HEK293 (cell line): ENCODE measurements around the gene UFD1.
A peak's percentile ranks its signal among the peaks of the same experiment; 100 is the strongest.

ENCODE experiments used
- CTCF ChIA-PET: fragments of 350-600 bp; formaldehyde crosslinking; extraction: SDS; loops from one replicate; lab custom pipeline; 2021; ENCODE audit warnings: antibody characterized with exemption; lab: Yijun Ruan, JAX
- POLR2A ChIA-PET: fragments of 300-600 bp; formaldehyde crosslinking; extraction: SDS; loops from one replicate; lab custom pipeline; 2020; ENCODE audit warnings: antibody characterized with exemption, inconsistent platforms; lab: Yijun Ruan, JAX
- H3K27ac ChIP-seq: fragments of 200-500 bp; sonication (Bioruptor generic); 2 replicates; pipeline ENCODE4 v1.5.1; 2014; ENCODE audit warnings: low read depth, low read length, control low read depth, inconsistent platforms; ENCODE audit errors: extremely low read depth
- H3K36me3 ChIP-seq, 2 experiments: fragments of 200-500 bp in 1 of 2; sonication (Bioruptor generic) in 1 of 2; 1 replicate in 1 of 2; 2 replicates in 1 of 2; pipeline ENCODE4 v1.5.1; 2014 to 2017; ENCODE audit warnings: inconsistent platforms in 2 of 2, low read length in 2 of 2; ENCODE audit not compliant: control insufficient read depth in 2 of 2, insufficient read depth in 1 of 2
- H3K4me1 ChIP-seq: fragments of 200-500 bp; sonication (Bioruptor generic); 2 replicates; pipeline ENCODE4 v1.5.1; 2014; ENCODE audit warnings: mild to moderate bottlenecking, low read length, inconsistent platforms; ENCODE audit not compliant: control insufficient read depth, insufficient read depth
- H3K4me3 ChIP-seq: 2 replicates; pipeline ENCODE4 v1.5.1; 2011; ENCODE audit warnings: low read depth, mild to moderate bottlenecking, control low read depth, low read length, moderate library complexity
- H3K9me3 ChIP-seq: fragments of 200-500 bp; sonication (Bioruptor generic); 2 replicates; pipeline ENCODE4 v1.5.1; 2014; ENCODE audit warnings: low read depth, low read length, inconsistent platforms; ENCODE audit not compliant: control insufficient read depth, insufficient read depth
- FEZF1 ChIP-seq: fragments of 450-650 bp; formaldehyde crosslinking; IDR thresholded peaks from 2 replicates; pipeline ENCODE4 v1.5.1; 2016; ENCODE audit warnings: missing biosample characterization, missing genetic modification characterization
- GLIS1 ChIP-seq: fragments of 450-650 bp; formaldehyde crosslinking; IDR thresholded peaks from 2 replicates; pipeline ENCODE4 v1.5.1; 2016; ENCODE audit warnings: missing biosample characterization, missing genetic modification characterization
- KLF1 ChIP-seq: fragments of 450-650 bp; formaldehyde crosslinking; IDR thresholded peaks from 2 replicates; pipeline ENCODE4 v1.5.1; 2016; ENCODE audit warnings: missing biosample characterization, missing genetic modification characterization
- KLF8 ChIP-seq: fragments of 450-650 bp; formaldehyde crosslinking; IDR thresholded peaks from 2 replicates; pipeline ENCODE4 v1.5.1; 2016; ENCODE audit warnings: missing biosample characterization, missing genetic modification characterization
- MZF1 ChIP-seq: fragments of 450-650 bp; formaldehyde crosslinking; IDR thresholded peaks from 2 replicates; pipeline ENCODE4 v1.5.1; 2017; ENCODE audit warnings: missing biosample characterization, missing genetic modification characterization, borderline replicate concordance
- YY2 ChIP-seq: fragments of 450-650 bp; formaldehyde crosslinking; IDR thresholded peaks from 2 replicates; pipeline ENCODE4 v1.5.1; 2016; ENCODE audit warnings: missing biosample characterization, missing genetic modification characterization
- ZBTB17 ChIP-seq: fragments of 450-650 bp; formaldehyde crosslinking; IDR thresholded peaks from 2 replicates; pipeline ENCODE4 v1.5.1; 2016; ENCODE audit warnings: missing biosample characterization, missing genetic modification characterization
- ZNF121 ChIP-seq: fragments of 450-650 bp; formaldehyde crosslinking; IDR thresholded peaks from 2 replicates; pipeline ENCODE4 v1.5.1; 2016; ENCODE audit warnings: missing biosample characterization, missing genetic modification characterization
- ZNF138 ChIP-seq: fragments of 450-650 bp; formaldehyde crosslinking; IDR thresholded peaks from 2 replicates; pipeline ENCODE4 v1.5.1; 2016; ENCODE audit warnings: missing biosample characterization, missing genetic modification characterization, borderline replicate concordance
- ZNF214 ChIP-seq: fragments of 450-650 bp; formaldehyde crosslinking; IDR thresholded peaks from 2 replicates; pipeline ENCODE4 v1.5.1; 2017; ENCODE audit warnings: missing biosample characterization, mild to moderate bottlenecking, missing genetic modification characterization, borderline replicate concordance
- ZNF350 ChIP-seq: fragments of 450-650 bp; formaldehyde crosslinking; IDR thresholded peaks from 2 replicates; pipeline ENCODE4 v1.5.0; 2017; ENCODE audit warnings: missing biosample characterization, mild to moderate bottlenecking, missing genetic modification characterization
- ZNF354C ChIP-seq: fragments of 450-650 bp; formaldehyde crosslinking; IDR thresholded peaks from 2 replicates; pipeline ENCODE4 v1.5.1; 2016; ENCODE audit warnings: missing biosample characterization, missing genetic modification characterization, low read depth, borderline replicate concordance
- ZNF394 ChIP-seq: fragments of 450-650 bp; formaldehyde crosslinking; IDR thresholded peaks from 2 replicates; pipeline ENCODE4 v1.5.1; 2016; ENCODE audit warnings: missing biosample characterization, missing genetic modification characterization, mild to moderate bottlenecking, moderate library complexity, borderline replicate concordance
- ZNF513 ChIP-seq: fragments of 450-650 bp; IDR thresholded peaks from 2 replicates; pipeline ENCODE4 v1.5.1; 2018; ENCODE audit warnings: missing biosample characterization, missing genetic modification characterization
- ZNF530 ChIP-seq: fragments of 450-650 bp; formaldehyde crosslinking; IDR thresholded peaks from 2 replicates; pipeline ENCODE4 v1.5.1; 2016; ENCODE audit warnings: low read depth, missing biosample characterization, missing genetic modification characterization
- ZNF555 ChIP-seq: fragments of 450-650 bp; formaldehyde crosslinking; conservative IDR thresholded peaks from 2 replicates; pipeline ENCODE4 v1.5.1; 2017; ENCODE audit warnings: missing biosample characterization, mild to moderate bottlenecking, missing genetic modification characterization, inconsistent platforms
- ZNF670 ChIP-seq: fragments of 450-650 bp; formaldehyde crosslinking; IDR thresholded peaks from 2 replicates; pipeline ENCODE4 v1.5.1; 2016; ENCODE audit warnings: missing biosample characterization, missing genetic modification characterization, low read depth
- ZNF76 ChIP-seq: fragments of 450-650 bp; formaldehyde crosslinking; IDR thresholded peaks from 2 replicates; pipeline ENCODE4; 2016; ENCODE audit warnings: low read depth, missing biosample characterization, missing genetic modification characterization, borderline replicate concordance
- ZNF785 ChIP-seq: fragments of 450-650 bp; formaldehyde crosslinking; IDR thresholded peaks from 2 replicates; pipeline ENCODE4 v1.5.1; 2016; ENCODE audit warnings: missing biosample characterization, missing genetic modification characterization
- TF ChIP-seq, protein P1 (sequence below): fragments of 450-650 bp; formaldehyde crosslinking; optimal IDR thresholded peaks from 2 replicates; pipeline ENCODE3; 2016; ENCODE audit warnings: missing biosample characterization, mild to moderate bottlenecking, missing genetic modification characterization
- TF ChIP-seq, protein P2 (sequence below): fragments of 450-650 bp; formaldehyde crosslinking; IDR thresholded peaks from 2 replicates; pipeline ENCODE4 v1.5.1; 2016; ENCODE audit warnings: missing biosample characterization, missing genetic modification characterization
- TF ChIP-seq, protein P3 (sequence below): sonication (generic); formaldehyde crosslinking; IDR thresholded peaks from 2 replicates; pipeline ENCODE4 v1.8.1; 2022; ENCODE audit warnings: mild to moderate bottlenecking, moderate library complexity, missing genetic modification reagents

UFD1 gene

GRCh38 chr22:19450363-19451175 is 28.4 kb downstream of the UFD1 start:
- ChIA-PET POLR2A (interaction anchor here (1.0 kb wide), 1 partner anchor 29 kb away, joined by 3 read pairs; the partner anchor contains the start of genes CDC45 and UFD1), CTCF (interaction anchor here (0.6 to 3.6 kb wide), 4 partner anchors 23 to 272 kb away, joined by 3 to 11 read pairs (median 3); partner anchors contain the start of gene SLC25A1)
- no peak overlapping the region for H3K4me3 ChIP-seq
- no peak overlapping the region for H3K27ac ChIP-seq
- H3K9me3 ChIP-seq = no peaks in the 10 kb centered on the region
- no peaks in the 10 kb centered on the region for H3K4me1 ChIP-seq
- H3K36me3 ChIP-seq = peaks cover 11 to 73% of the 10 kb centered on the region in 2 experiments; a peak in 2 of 3 replicates
- TF ChIP-seq ZBTB17 (tag by site-specific recombination) (peak; percentile 47), FEZF1 (tag by site-specific recombination) (no peak), ZNF121 (tag by site-specific recombination) (peak; percentile 93)
- TF ChIP-seq, protein P1, sequence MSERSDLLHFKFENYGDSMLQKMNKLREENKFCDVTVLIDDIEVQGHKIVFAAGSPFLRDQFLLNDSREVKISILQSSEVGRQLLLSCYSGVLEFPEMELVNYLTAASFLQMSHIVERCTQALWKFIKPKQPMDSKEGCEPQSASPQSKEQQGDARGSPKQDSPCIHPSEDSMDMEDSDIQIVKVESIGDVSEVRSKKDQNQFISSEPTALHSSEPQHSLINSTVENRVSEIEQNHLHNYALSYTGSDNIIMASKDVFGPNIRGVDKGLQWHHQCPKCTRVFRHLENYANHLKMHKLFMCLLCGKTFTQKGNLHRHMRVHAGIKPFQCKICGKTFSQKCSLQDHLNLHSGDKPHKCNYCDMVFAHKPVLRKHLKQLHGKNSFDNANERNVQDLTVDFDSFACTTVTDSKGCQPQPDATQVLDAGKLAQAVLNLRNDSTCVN (tag by site-specific recombination) = no peak

- Histone ChIP-seq H3K9me3 (no peaks in the 10 kb centered on the region), H3K4me3 (no peak overlapping the region), H3K4me1 (no peaks in the 10 kb centered on the region), H3K36me3 (peaks cover 5 to 72% of the 10 kb centered on the region in 2 experiments; a peak in 2 of 3 replicates), H3K27ac (no peak overlapping the region)
- ChIA-PET POLR2A (no interaction called here), CTCF (no interaction called here)
- TF ChIP-seq YY2 (no peak), ZNF138 (tag by site-specific recombination) (no peak), KLF1 (tag by site-specific recombination) (no peak), ZNF354C (tag by site-specific recombination) (no peak), ZNF214 (tag by site-specific recombination) (no peak), ZNF670 (tag by site-specific recombination) (no peak), ZNF394 (tag by site-specific recombination) (no peak), ZNF76 (no peak), KLF8 (tag by site-specific recombination) (no peak), GLIS1 (tag by site-specific recombination) (no peak), MZF1 (tag by site-specific recombination) (no peak), ZNF513 (tag by site-specific recombination) (no peak), ZNF555 (tag by site-specific recombination) (no peak), ZNF785 (tag by site-specific recombination) (no peak), ZNF350 (no peak), ZNF530 (no peak)
- TF ChIP-seq, protein P2, sequence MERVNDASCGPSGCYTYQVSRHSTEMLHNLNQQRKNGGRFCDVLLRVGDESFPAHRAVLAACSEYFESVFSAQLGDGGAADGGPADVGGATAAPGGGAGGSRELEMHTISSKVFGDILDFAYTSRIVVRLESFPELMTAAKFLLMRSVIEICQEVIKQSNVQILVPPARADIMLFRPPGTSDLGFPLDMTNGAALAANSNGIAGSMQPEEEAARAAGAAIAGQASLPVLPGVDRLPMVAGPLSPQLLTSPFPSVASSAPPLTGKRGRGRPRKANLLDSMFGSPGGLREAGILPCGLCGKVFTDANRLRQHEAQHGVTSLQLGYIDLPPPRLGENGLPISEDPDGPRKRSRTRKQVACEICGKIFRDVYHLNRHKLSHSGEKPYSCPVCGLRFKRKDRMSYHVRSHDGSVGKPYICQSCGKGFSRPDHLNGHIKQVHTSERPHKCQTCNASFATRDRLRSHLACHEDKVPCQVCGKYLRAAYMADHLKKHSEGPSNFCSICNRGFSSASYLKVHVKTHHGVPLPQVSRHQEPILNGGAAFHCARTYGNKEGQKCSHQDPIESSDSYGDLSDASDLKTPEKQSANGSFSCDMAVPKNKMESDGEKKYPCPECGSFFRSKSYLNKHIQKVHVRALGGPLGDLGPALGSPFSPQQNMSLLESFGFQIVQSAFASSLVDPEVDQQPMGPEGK = no peak
- TF ChIP-seq, protein P3, sequence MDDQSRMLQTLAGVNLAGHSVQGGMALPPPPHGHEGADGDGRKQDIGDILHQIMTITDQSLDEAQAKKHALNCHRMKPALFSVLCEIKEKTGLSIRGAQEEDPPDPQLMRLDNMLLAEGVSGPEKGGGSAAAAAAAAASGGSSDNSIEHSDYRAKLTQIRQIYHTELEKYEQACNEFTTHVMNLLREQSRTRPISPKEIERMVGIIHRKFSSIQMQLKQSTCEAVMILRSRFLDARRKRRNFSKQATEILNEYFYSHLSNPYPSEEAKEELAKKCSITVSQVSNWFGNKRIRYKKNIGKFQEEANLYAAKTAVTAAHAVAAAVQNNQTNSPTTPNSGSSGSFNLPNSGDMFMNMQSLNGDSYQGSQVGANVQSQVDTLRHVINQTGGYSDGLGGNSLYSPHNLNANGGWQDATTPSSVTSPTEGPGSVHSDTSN (CRISPR knock-in tag) = no peak
These were observed 29.6 kb downstream of the UFD1 start for GRCh38 chr22:19449422-19449767.
